ENCODE data around the gene CEP131.

Gene CEP131

GRCh38 chr17:81252326-81252986, 29.7 kb upstream of the CEP131 start:
- Histone ChIP-seq H3K4me3 (ENCODE audit: low read length in 2 of 2) (no peak overlapping the region), H3K27ac (ENCODE audit: low read depth in 2 of 2, low read length in 2 of 2) (peak overlapping the region; percentile 13 to 61), H3K9me3 (ENCODE audit: control insufficient read depth in 2 of 2, low read length in 2 of 2) (no peaks in the 10 kb centered on the region), H3K9ac (ENCODE audit: low read depth in 1 of 2, low read length in 2 of 2) (peak overlapping the region in 1 of 2 donors; percentile 35), H3K4me1 (ENCODE audit: control insufficient read depth in 2 of 2, insufficient read depth in 2 of 2, low read length in 2 of 2) (peaks cover 34 to 38% of the 10 kb centered on the region in 2 donors), H3K36me3 (ENCODE audit: control insufficient read depth in 2 of 2, insufficient read depth in 2 of 2, low read length in 2 of 2) (peaks cover 6 to 25% of the 10 kb centered on the region in 2 donors), H3K27me3 (ENCODE audit: control insufficient read depth in 2 of 2, insufficient read depth in 2 of 2, low read length in 2 of 2) (no peaks in the 10 kb centered on the region)

- Histone ChIP-seq H3K27ac (ENCODE audit: low read depth in 2 of 2, low read length in 2 of 2) (peak overlapping the region; percentile 60 to 61), H3K36me3 (ENCODE audit: control insufficient read depth in 2 of 2, insufficient read depth in 2 of 2, low read length in 2 of 2) (peaks cover 6 to 20% of the 10 kb centered on the region in 2 donors), H3K9me3 (ENCODE audit: control insufficient read depth in 2 of 2, low read length in 2 of 2) (no peaks in the 10 kb centered on the region), H3K27me3 (ENCODE audit: control insufficient read depth in 2 of 2, insufficient read depth in 2 of 2, low read length in 2 of 2) (no peaks in the 10 kb centered on the region), H3K9ac (ENCODE audit: low read depth in 1 of 2, low read length in 2 of 2) (peak overlapping the region in 1 of 2 donors; percentile 35), H3K4me1 (ENCODE audit: control insufficient read depth in 2 of 2, insufficient read depth in 2 of 2, low read length in 2 of 2) (peaks cover 34 to 38% of the 10 kb centered on the region in 2 donors), H3K4me3 (ENCODE audit: low read length in 2 of 2) (no peak overlapping the region)
Observed at GRCh38 chr17:81251709-81252301, 29.0 kb upstream of the CEP131 start.

GRCh38 chr17:81251094-81251708, 28.4 kb upstream of the CEP131 start:
- H3K4me3 ChIP-seq (ENCODE audit: low read length in 2 of 2): no peak overlapping the region
- H3K9me3 ChIP-seq (ENCODE audit: control insufficient read depth in 2 of 2, low read length in 2 of 2): no peaks in the 10 kb centered on the region
- peak overlapping the region; percentile 60 to 61 for H3K27ac ChIP-seq (ENCODE audit: low read depth in 2 of 2, low read length in 2 of 2)
- H3K9ac ChIP-seq (ENCODE audit: low read depth in 1 of 2, low read length in 2 of 2): peak overlapping the region in 1 of 2 donors; percentile 19
- peaks cover 34 to 38% of the 10 kb centered on the region in 2 donors for H3K4me1 ChIP-seq (ENCODE audit: control insufficient read depth in 2 of 2, insufficient read depth in 2 of 2, low read length in 2 of 2)
- H3K36me3 ChIP-seq (ENCODE audit: control insufficient read depth in 2 of 2, insufficient read depth in 2 of 2, low read length in 2 of 2): peaks cover 6 to 21% of the 10 kb centered on the region in 2 donors
- H3K27me3 ChIP-seq (ENCODE audit: control insufficient read depth in 2 of 2, insufficient read depth in 2 of 2, low read length in 2 of 2): no peaks in the 10 kb centered on the region

GRCh38 chr17:81250286-81251093, 27.7 kb upstream of the CEP131 start:
- no peaks in the 10 kb centered on the region for H3K9me3 ChIP-seq (ENCODE audit: control insufficient read depth in 2 of 2, low read length in 2 of 2)
- no peak overlapping the region for H3K4me3 ChIP-seq (ENCODE audit: low read length in 2 of 2)
- H3K9ac ChIP-seq (ENCODE audit: low read depth in 1 of 2, low read length in 2 of 2): peak overlapping the region in 1 of 2 donors; percentile 19
- peaks cover 34 to 38% of the 10 kb centered on the region in 2 donors for H3K4me1 ChIP-seq (ENCODE audit: control insufficient read depth in 2 of 2, insufficient read depth in 2 of 2, low read length in 2 of 2)
- H3K36me3 ChIP-seq (ENCODE audit: control insufficient read depth in 2 of 2, insufficient read depth in 2 of 2, low read length in 2 of 2): peaks cover 8 to 21% of the 10 kb centered on the region in 2 donors
- no peaks in the 10 kb centered on the region for H3K27me3 ChIP-seq (ENCODE audit: control insufficient read depth in 2 of 2, insufficient read depth in 2 of 2, low read length in 2 of 2)
- peak overlapping the region; percentile 60 to 61 for H3K27ac ChIP-seq (ENCODE audit: low read depth in 2 of 2, low read length in 2 of 2)

GRCh38 chr17:81249223-81250040, 26.7 kb upstream of the CEP131 start:
- Histone ChIP-seq H3K27me3 (ENCODE audit: control insufficient read depth in 2 of 2, insufficient read depth in 2 of 2, low read length in 2 of 2) (no peaks in the 10 kb centered on the region), H3K4me1 (ENCODE audit: control insufficient read depth in 2 of 2, insufficient read depth in 2 of 2, low read length in 2 of 2) (peaks cover 26 to 33% of the 10 kb centered on the region in 2 donors), H3K4me3 (ENCODE audit: low read length in 2 of 2) (no peak overlapping the region), H3K27ac (ENCODE audit: low read depth in 2 of 2, low read length in 2 of 2) (no peak overlapping the region), H3K9me3 (ENCODE audit: control insufficient read depth in 2 of 2, low read length in 2 of 2) (no peaks in the 10 kb centered on the region), H3K9ac (ENCODE audit: low read depth in 1 of 2, low read length in 2 of 2) (no peak overlapping the region), H3K36me3 (ENCODE audit: control insufficient read depth in 2 of 2, insufficient read depth in 2 of 2, low read length in 2 of 2) (peaks cover 8 to 21% of the 10 kb centered on the region in 2 donors)

GRCh38 chr17:81248649-81249048, 25.9 kb upstream of the CEP131 start:
- no peak overlapping the region for H3K4me3 ChIP-seq (ENCODE audit: low read length in 2 of 2)
- H3K27ac ChIP-seq (ENCODE audit: low read depth in 2 of 2, low read length in 2 of 2): no peak overlapping the region
- peaks cover 8 to 21% of the 10 kb centered on the region in 2 donors for H3K36me3 ChIP-seq (ENCODE audit: control insufficient read depth in 2 of 2, insufficient read depth in 2 of 2, low read length in 2 of 2)
- H3K9me3 ChIP-seq (ENCODE audit: control insufficient read depth in 2 of 2, low read length in 2 of 2): no peaks in the 10 kb centered on the region
- H3K27me3 ChIP-seq (ENCODE audit: control insufficient read depth in 2 of 2, insufficient read depth in 2 of 2, low read length in 2 of 2): no peaks in the 10 kb centered on the region
- peaks cover 26 to 33% of the 10 kb centered on the region in 2 donors for H3K4me1 ChIP-seq (ENCODE audit: control insufficient read depth in 2 of 2, insufficient read depth in 2 of 2, low read length in 2 of 2)
- no peak overlapping the region for H3K9ac ChIP-seq (ENCODE audit: low read depth in 1 of 2, low read length in 2 of 2)

GRCh38 chr17:81247339-81247990, 24.7 kb upstream of the CEP131 start:
- Histone ChIP-seq H3K27me3 (ENCODE audit: control insufficient read depth in 2 of 2, insufficient read depth in 2 of 2, low read length in 2 of 2) (no peaks in the 10 kb centered on the region), H3K9me3 (ENCODE audit: control insufficient read depth in 2 of 2, low read length in 2 of 2) (no peaks in the 10 kb centered on the region), H3K27ac (ENCODE audit: low read depth in 2 of 2, low read length in 2 of 2) (no peak overlapping the region), H3K36me3 (ENCODE audit: control insufficient read depth in 2 of 2, insufficient read depth in 2 of 2, low read length in 2 of 2) (peaks cover 8 to 18% of the 10 kb centered on the region in 2 donors), H3K4me1 (ENCODE audit: control insufficient read depth in 2 of 2, insufficient read depth in 2 of 2, low read length in 2 of 2) (peaks cover 18 to 25% of the 10 kb centered on the region in 2 donors), H3K9ac (ENCODE audit: low read depth in 1 of 2, low read length in 2 of 2) (no peak overlapping the region), H3K4me3 (ENCODE audit: low read length in 2 of 2) (no peak overlapping the region)

GRCh38 chr17:81246679-81247338, 24.0 kb upstream of the CEP131 start:
- Histone ChIP-seq H3K4me1 (ENCODE audit: control insufficient read depth in 2 of 2, insufficient read depth in 2 of 2, low read length in 2 of 2) (peaks cover 11 to 18% of the 10 kb centered on the region in 2 donors), H3K27me3 (ENCODE audit: control insufficient read depth in 2 of 2, insufficient read depth in 2 of 2, low read length in 2 of 2) (no peaks in the 10 kb centered on the region), H3K9me3 (ENCODE audit: control insufficient read depth in 2 of 2, low read length in 2 of 2) (no peaks in the 10 kb centered on the region), H3K36me3 (ENCODE audit: control insufficient read depth in 2 of 2, insufficient read depth in 2 of 2, low read length in 2 of 2) (peaks cover 4 to 14% of the 10 kb centered on the region in 2 donors), H3K27ac (ENCODE audit: low read depth in 2 of 2, low read length in 2 of 2) (no peak overlapping the region), H3K4me3 (ENCODE audit: low read length in 2 of 2) (no peak overlapping the region), H3K9ac (ENCODE audit: low read depth in 1 of 2, low read length in 2 of 2) (no peak overlapping the region)

GRCh38 chr17:81246343-81246670, 23.5 kb upstream of the CEP131 start:
- Histone ChIP-seq H3K9ac (ENCODE audit: low read depth in 1 of 2, low read length in 2 of 2) (no peak overlapping the region), H3K36me3 (ENCODE audit: control insufficient read depth in 2 of 2, insufficient read depth in 2 of 2, low read length in 2 of 2) (peaks cover 4 to 16% of the 10 kb centered on the region in 2 donors), H3K4me1 (ENCODE audit: control insufficient read depth in 2 of 2, insufficient read depth in 2 of 2, low read length in 2 of 2) (peaks cover 9 to 14% of the 10 kb centered on the region in 2 donors)

More at GRCh38 chr17:81246343-81246670, 23.5 kb upstream of the CEP131 start:
- no peak overlapping the region for H3K4me3 ChIP-seq (ENCODE audit: low read length in 2 of 2)
- no peaks in the 10 kb centered on the region for H3K27me3 ChIP-seq (ENCODE audit: control insufficient read depth in 2 of 2, insufficient read depth in 2 of 2, low read length in 2 of 2)
- H3K27ac ChIP-seq (ENCODE audit: low read depth in 2 of 2, low read length in 2 of 2): no peak overlapping the region
- H3K9me3 ChIP-seq (ENCODE audit: control insufficient read depth in 2 of 2, low read length in 2 of 2): no peaks in the 10 kb centered on the region

All from mucosa of rectum (tissue), 2 donors.